Pancreas (tissue), 10 donors: ENCODE measurements around the gene IMMP2L. TPM values are rescaled to one million over a fixed set of nuclear protein-coding genes. Genes with fewer than 3 reads are reported as not detected.

ENCODE experiments used
- ATAC-seq, 4 donors: fragments of 200-7000 bp; cut with Tn5 transposase; one replicate each; pipeline versions ENCODE4 v1.8.0 to v1.9.1; 2020; ENCODE audit warnings: mild to moderate bottlenecking in 4 of 4, moderate library complexity in 4 of 4
- DNase-seq, 6 donors: peaks; one replicate each; pipeline ENCODE4 v3.0.0-alpha.2; 2020
- FAIRE-seq: peaks from 2 replicates; lab custom pipeline; 2012; peaks lifted over from hg19 to GRCh38; lab: Jason Lieb, UNC
- H3K27ac ChIP-seq, 4 donors: fragments of 200-600 bp; sonication (generic); 1 replicate in 3 of 4; 2 replicates in 1 of 4; pipeline versions ENCODE4 v1.5.0 to v1.8.0; 2020
- H3K27me3 ChIP-seq, 4 donors: fragments of 200-600 bp; one replicate each; pipeline ENCODE4 v1.8.0; 2021
- H3K36me3 ChIP-seq, 3 donors: fragments of 200-600 bp; sonication (generic) in 1 of 3; one replicate each; pipeline versions ENCODE4 v1.5.0 to v1.8.0; 2020 to 2021
- H3K4me1 ChIP-seq, 3 donors: fragments of 200-600 bp; one replicate each; pipeline ENCODE4 v1.8.0; 2021
- H3K4me3 ChIP-seq, 4 donors: fragments of 200-600 bp; sonication (generic) in 2 of 4; one replicate each; pipeline versions ENCODE4 v1.5.0 to v1.8.0; 2020 to 2021
- H3K9me3 ChIP-seq, 4 donors: fragments of 200-600 bp; one replicate each; pipeline ENCODE4 v1.8.0; 2021
- WGBS, 2 donors: extraction: QIAGEN DNeasy Blood & Tissue Kit; methylation state at CpG; one replicate each; pipeline ENCODE4 v1.1.7; 2013; 5-methylcytosine and 5-hydroxymethylcytosine counted together
- intact Hi-C, 3 donors: fragments of 100-400 bp; cut with DNase I; formaldehyde crosslinking; loops; one replicate each; pipeline versions ENCODE4 v1.11.1 to v1.14.2; 2022
- polyA plus RNA-seq, 2 donors: library from polyadenylated mRNA; stranded (reverse); fragments of 200-250 nt; gene quantifications; one replicate each; pipeline ENCODE4 v1.2.3, GENCODE V29; 2013
- total RNA-seq, 6 donors: library from RNA; stranded (reverse); fragmentation: NEBNext Ultra II Directional in 4 of 6; extraction: Animal tissue kit (Norgen Biotek cat#: 25700) in 4 of 6; gene quantifications; one replicate each; pipeline versions ENCODE4 v1.2.1 to v1.2.4, GENCODE V29; 2021 to 2023
- TF ChIP-seq, protein P1 (sequence below), 4 donors: fragments of 200-600 bp; sonication (generic) in 3 of 4; IDR thresholded peaks; one replicate each; pipeline versions ENCODE4 v1.5.0 to v1.8.0; 2021; ENCODE audit warnings: antibody characterized with exemption in 4 of 4
- donor health status: healthy with polysubstance abuse.
- donor health status: DM: no; HTN: no; CAD: no; lungs with moderate emphysema.
- donor health status: DM: no; HTN: no; CAD: no.
- donor health status: control.
- donor health status: control.
- donor health status: Bipolar disorder and iron deficiency.
- donor health status: DM: yes; HTN: yes; CAD: no.
- donor health status: DM: no; HTN: no; CAD: no.
- donor health status: DM: no; HTN: no; CAD: no.
- donor health status: DM: yes; HTN: yes; CAD: no.

The IMMP2L gene
- total and polyA plus RNA-seq, 8 donors = 7.3 to 30.0 (median 12.9) TPM

DNA sequence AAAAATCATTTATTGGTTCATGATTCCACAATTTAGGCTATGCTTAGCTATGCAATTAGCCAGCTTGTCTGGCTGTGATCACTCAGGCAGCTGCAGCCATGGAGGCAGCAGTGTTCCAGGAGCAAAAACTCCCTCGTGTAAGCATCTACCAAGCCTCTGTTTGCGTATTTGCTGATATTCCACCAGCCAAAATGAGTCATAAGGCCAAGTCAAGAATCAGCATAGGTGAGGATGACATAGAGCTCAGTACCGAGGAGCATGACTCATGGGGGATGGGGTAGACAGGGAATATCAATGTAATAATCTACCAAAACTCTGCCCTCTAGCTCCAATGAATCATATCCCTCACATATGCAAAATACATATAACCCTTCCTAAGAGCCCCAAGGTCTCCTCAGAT, 63.3 kb downstream of the IMMP2L start:
- DNase-seq = no peak
- no peak overlapping the region for H3K27ac ChIP-seq
- intact Hi-C loops = no loop called here
- no peak for ATAC-seq
- TF ChIP-seq, protein P1, sequence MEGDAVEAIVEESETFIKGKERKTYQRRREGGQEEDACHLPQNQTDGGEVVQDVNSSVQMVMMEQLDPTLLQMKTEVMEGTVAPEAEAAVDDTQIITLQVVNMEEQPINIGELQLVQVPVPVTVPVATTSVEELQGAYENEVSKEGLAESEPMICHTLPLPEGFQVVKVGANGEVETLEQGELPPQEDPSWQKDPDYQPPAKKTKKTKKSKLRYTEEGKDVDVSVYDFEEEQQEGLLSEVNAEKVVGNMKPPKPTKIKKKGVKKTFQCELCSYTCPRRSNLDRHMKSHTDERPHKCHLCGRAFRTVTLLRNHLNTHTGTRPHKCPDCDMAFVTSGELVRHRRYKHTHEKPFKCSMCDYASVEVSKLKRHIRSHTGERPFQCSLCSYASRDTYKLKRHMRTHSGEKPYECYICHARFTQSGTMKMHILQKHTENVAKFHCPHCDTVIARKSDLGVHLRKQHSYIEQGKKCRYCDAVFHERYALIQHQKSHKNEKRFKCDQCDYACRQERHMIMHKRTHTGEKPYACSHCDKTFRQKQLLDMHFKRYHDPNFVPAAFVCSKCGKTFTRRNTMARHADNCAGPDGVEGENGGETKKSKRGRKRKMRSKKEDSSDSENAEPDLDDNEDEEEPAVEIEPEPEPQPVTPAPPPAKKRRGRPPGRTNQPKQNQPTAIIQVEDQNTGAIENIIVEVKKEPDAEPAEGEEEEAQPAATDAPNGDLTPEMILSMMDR (IDR thresholded peaks at IDR 0.05) = no peak
- FAIRE-seq = no peak
- H3K9me3 ChIP-seq = no peaks in the 10 kb centered on the region
- no peaks in the 10 kb centered on the region for H3K36me3 ChIP-seq
- no peaks in the 10 kb centered on the region for H3K27me3 ChIP-seq
- H3K4me3 ChIP-seq = no peak overlapping the region
- 79 to 82% methylated on average over 3 of the region's 3 CpGs for WGBS, 2 donors
- H3K4me1 ChIP-seq = no peaks in the 10 kb centered on the region

DNA sequence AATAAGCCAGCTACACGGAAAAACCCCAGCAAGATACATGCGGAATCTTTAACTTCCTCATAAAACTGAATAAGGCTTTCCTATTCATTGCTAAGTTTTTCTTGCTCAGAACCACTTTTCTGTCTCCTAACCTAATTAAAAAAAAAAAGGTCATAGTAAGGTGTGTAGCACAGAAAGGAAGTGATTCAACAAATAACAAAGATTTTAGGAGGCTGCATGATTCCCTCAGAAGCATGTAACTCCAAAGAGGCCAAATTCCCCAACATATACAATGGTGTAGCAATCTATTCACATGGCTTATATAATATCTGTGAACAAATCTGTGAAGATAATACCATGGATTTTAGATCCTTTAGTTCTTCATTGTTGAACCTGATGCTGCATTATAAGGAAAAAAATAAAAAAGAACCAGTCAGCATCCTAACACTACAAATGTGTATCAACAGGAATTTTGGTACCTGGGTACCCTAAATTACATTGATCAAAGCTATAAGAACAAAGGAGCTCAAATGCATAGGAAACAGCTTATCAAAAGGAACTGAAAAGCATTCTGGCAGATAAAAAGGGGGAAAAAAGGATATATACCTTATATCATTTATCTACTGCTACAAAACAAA, 63.8 kb downstream of the IMMP2L start:
- FAIRE-seq = no peak
- 92 to 96% methylated on average over 2 of the region's 2 CpGs for WGBS, 2 donors

DNA sequence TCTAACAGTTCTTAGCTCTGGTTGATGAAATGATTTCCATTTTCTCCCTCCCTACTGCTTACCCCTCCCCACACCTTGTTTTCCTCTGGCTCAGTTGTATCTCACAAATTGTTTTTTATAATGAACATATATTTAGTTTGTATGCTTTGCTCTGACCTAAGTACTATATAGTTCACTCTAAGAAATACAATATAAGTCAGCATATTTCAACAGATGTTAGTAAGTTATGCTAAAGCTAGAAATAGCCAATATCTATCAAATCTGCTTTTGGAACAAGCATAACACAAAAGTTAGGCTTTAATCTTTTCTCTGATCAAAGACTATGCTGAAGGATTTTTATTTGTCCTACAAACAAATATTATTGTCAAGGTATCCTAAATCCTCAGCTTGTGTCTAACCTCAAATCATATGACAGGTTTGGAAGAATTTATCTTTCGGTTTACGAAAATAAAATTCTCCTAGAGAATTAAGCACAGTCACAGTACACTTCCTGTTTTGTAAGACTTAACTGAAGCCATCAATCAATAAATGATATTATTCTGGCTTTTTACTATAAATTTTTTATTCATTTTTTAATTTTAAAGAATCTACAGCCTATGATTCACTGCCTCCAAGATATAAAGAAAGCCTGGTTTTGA, 67.0 kb downstream of the IMMP2L start:
- Histone ChIP-seq H3K36me3 (no peaks in the 10 kb centered on the region), H3K4me3 (no peak overlapping the region), H3K9me3 (no peaks in the 10 kb centered on the region), H3K27me3 (no peaks in the 10 kb centered on the region), H3K27ac (no peak overlapping the region), H3K4me1 (no peaks in the 10 kb centered on the region)
- intact Hi-C loops = no loop called here
- ATAC-seq (no peak), DNase-seq (no peak), FAIRE-seq (no peak)
- WGBS, 2 donors = 75 to 84% methylated on average over 2 of the region's 2 CpGs
- TF ChIP-seq, protein P1 (IDR thresholded peaks at IDR 0.05) = no peak

More for the DNA sequence above, 63.8 kb downstream of the IMMP2L start:
- DNase-seq = no peak
- Histone ChIP-seq H3K27ac (no peak overlapping the region), H3K27me3 (no peaks in the 10 kb centered on the region), H3K36me3 (no peaks in the 10 kb centered on the region), H3K4me3 (no peak overlapping the region), H3K9me3 (no peaks in the 10 kb centered on the region), H3K4me1 (no peaks in the 10 kb centered on the region)
- intact Hi-C loops = no loop called here
- no peak for ATAC-seq
- TF ChIP-seq, protein P1 (IDR thresholded peaks at IDR 0.05) = no peak

DNA sequence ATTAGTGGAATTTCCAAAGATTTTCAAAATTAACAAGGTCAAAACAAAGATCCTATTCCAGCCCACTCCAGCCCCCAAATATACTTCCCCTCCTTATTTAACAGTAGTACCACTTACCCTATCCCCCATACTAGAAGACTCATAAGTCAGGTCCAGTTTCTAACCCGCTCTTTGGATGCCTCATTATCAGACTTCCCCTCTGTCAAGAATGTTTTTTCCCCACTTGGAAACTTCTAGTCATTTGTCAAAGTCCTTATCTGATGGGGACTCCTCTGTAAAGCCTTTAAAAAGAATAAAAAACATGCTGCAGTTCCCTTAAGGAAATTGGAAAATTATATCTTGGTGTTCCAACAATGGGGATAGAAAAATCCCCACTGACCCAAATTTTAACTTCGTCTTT, 70.1 kb downstream of the IMMP2L start:
- Histone ChIP-seq H3K27me3 (no peaks in the 10 kb centered on the region), H3K9me3 (no peaks in the 10 kb centered on the region), H3K4me3 (no peak overlapping the region), H3K4me1 (no peaks in the 10 kb centered on the region), H3K27ac (no peak overlapping the region), H3K36me3 (peaks cover 0 to 3% (median 0%) of the 10 kb centered on the region in 3 donors)
- DNase-seq = no peak
- no peak for FAIRE-seq
- TF ChIP-seq, protein P1 (IDR thresholded peaks at IDR 0.05) = no peak
- intact Hi-C loops = no loop called here
- ATAC-seq = no peak
- WGBS, 2 donors = 88 to 93% methylated on average over 2 of the region's 2 CpGs
